Glutamatergic neuron (in vitro differentiated cells): Measurements from ENCODE around the gene PIGP. TPM values are rescaled to one million over a fixed set of nuclear protein-coding genes. Genes with fewer than 3 reads are reported as not detected.
A peak's percentile ranks its signal among the peaks of the same experiment; 100 is the strongest.

Source experiments
- DNase-seq: peaks from one replicate; pipeline ENCODE4 v3.0.0; 2022
- H3K27ac Mint-ChIP-seq: one replicate; pipeline ENCODE4 v1.8.0; 2020; ENCODE audit warnings: mild to moderate bottlenecking, mixed read lengths, inconsistent platforms; ENCODE audit not compliant: unreplicated experiment
- H3K27me3 Mint-ChIP-seq: one replicate; pipeline ENCODE4 v1.8.0; 2020; ENCODE audit warnings: mild to moderate bottlenecking, moderate library complexity, mixed read lengths, inconsistent platforms; ENCODE audit not compliant: unreplicated experiment
- H3K36me3 Mint-ChIP-seq: one replicate; pipeline ENCODE4 v1.8.0; 2020; ENCODE audit warnings: mild to moderate bottlenecking, mixed read lengths, inconsistent platforms; ENCODE audit not compliant: unreplicated experiment
- H3K4me1 Mint-ChIP-seq: one replicate; pipeline ENCODE4 v1.8.0; 2020; ENCODE audit warnings: mild to moderate bottlenecking, low read depth, mixed read lengths, inconsistent platforms; ENCODE audit not compliant: unreplicated experiment
- H3K4me3 Mint-ChIP-seq: one replicate; pipeline ENCODE4 v1.8.0; 2020; ENCODE audit warnings: mild to moderate bottlenecking, mixed read lengths, inconsistent platforms; ENCODE audit not compliant: unreplicated experiment
- H3K9me3 Mint-ChIP-seq: one replicate; pipeline ENCODE4 v1.8.0; 2020; ENCODE audit warnings: mild to moderate bottlenecking, moderate library complexity, mixed read lengths, inconsistent platforms; ENCODE audit not compliant: unreplicated experiment
- total RNA-seq: library from RNA; stranded (reverse); fragmentation: NEBNext Ultra II Directional; extraction: Animal tissue kit (Norgen Biotek cat#: 25700); gene quantifications from one replicate; pipeline ENCODE4 v1.2.1, GENCODE V29; 2021; ENCODE audit not compliant: unreplicated experiment
- TF ChIP-seq, protein P1 (sequence below): fragments of 200-600 bp; sonication (generic); IDR thresholded peaks from one replicate; pipeline ENCODE4 v1.5.0; 2021; ENCODE audit not compliant: partially characterized antibody, unreplicated experiment

Gene PIGP
- total RNA-seq, 1 donor from 2014 or later, result 17.6 TPM

DNA sequence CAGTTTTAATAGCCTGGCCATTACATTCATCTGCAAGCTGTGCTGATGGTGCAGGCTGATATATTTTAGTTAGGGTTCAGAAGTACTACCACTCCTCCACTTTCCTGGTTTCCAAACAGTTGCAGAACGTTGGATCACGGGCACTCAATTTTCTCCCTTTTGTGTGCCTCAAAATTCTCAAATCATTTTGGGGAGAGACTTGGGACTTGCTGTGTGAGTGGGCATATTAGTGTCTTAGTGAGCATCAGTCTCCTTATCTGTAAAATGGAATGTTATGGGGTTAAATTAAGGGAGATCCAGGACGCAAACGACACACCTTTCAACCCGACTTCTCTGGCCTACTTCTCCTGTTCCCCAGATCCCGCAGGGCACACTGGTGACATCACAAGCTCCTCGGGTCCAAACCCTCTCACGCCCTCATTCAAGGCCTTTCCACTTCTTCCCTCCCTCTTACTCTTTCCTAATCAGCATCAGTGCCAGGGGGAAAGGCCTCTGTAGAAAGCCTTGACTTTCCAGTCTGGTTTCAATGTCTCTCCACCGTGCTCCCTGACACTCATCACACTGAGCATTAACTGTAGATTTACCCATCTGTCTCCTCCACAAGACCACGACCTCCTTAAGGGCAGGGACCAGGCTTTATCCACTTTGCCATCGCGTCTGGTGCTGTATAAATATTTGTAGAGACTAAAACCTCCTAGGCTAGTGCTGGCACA is 1.2 kb downstream of the PIGP start:
- Mint-ChIP-seq H3K27me3 (peaks cover 7% of the 10 kb centered on the region), H3K4me3 (peak overlapping the region; percentile 90), H3K36me3 (peaks cover 8% of the 10 kb centered on the region), H3K4me1 (peaks cover 14% of the 10 kb centered on the region), H3K9me3 (peaks cover 10% of the 10 kb centered on the region), H3K27ac (peak overlapping the region; percentile 98)
- no peak for DNase-seq
- TF ChIP-seq, protein P1, sequence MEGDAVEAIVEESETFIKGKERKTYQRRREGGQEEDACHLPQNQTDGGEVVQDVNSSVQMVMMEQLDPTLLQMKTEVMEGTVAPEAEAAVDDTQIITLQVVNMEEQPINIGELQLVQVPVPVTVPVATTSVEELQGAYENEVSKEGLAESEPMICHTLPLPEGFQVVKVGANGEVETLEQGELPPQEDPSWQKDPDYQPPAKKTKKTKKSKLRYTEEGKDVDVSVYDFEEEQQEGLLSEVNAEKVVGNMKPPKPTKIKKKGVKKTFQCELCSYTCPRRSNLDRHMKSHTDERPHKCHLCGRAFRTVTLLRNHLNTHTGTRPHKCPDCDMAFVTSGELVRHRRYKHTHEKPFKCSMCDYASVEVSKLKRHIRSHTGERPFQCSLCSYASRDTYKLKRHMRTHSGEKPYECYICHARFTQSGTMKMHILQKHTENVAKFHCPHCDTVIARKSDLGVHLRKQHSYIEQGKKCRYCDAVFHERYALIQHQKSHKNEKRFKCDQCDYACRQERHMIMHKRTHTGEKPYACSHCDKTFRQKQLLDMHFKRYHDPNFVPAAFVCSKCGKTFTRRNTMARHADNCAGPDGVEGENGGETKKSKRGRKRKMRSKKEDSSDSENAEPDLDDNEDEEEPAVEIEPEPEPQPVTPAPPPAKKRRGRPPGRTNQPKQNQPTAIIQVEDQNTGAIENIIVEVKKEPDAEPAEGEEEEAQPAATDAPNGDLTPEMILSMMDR, result no peak

DNA sequence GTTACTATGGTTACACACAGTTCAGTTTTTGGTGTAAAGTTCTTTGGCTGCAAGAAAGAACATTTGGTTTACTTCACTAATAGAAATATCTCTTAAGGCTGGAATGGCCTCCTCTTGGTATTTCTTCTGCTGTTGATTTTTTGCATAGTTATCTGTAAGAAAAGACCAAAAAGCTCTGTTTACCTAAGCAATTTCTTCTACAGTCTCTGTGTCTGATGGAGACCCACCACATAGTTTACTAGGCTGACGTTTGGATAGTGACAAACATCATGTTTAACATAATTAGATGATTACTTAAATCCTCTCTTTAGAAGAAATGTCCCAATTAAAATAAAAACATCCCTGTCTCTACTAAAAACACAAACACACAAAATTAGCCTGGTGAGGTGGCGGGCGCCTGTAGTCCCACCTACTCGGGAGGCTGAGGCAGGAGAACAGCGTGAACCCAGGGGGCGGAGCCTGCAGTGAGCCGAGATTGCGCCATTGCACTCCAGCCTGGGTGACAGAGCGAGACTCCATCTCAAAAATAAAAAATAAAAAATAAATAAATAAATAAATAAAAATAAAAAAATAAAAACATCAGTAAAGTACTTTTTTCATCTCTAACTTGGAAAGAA is 7.2 kb downstream of the PIGP start:
- Mint-ChIP-seq H3K27me3 (no peaks in the 10 kb centered on the region), H3K27ac (no peak overlapping the region)
- no peak for DNase-seq

DNA sequence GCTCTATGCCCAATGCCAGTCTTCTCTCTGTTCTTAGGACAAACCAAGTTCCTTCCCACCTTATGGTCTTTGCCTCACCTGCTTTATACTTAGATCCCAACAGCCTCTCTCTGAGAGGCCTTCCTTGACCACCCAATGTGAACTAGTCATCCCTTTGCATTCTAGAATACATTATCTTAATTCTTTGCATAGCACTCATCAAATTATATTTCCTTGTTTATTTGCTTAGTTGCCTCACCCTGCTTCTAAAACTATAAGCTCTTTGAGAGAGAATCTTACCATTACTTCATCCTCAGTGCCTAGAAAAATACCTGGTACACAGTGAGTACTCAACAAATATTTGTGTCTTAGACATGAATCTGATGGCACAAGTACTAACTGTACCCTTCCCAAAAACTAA is 8.0 kb downstream of the PIGP start:
- H3K4me1 Mint-ChIP-seq, result peaks cover 19% of the 10 kb centered on the region
- no peak overlapping the region for H3K4me3 Mint-ChIP-seq
- TF ChIP-seq, protein P1, result no peak
- peaks cover 4% of the 10 kb centered on the region for H3K36me3 Mint-ChIP-seq
- no peak for DNase-seq
- peaks cover 3% of the 10 kb centered on the region for H3K27me3 Mint-ChIP-seq
- peaks cover 9% of the 10 kb centered on the region for H3K9me3 Mint-ChIP-seq
- H3K27ac Mint-ChIP-seq, result no peak overlapping the region

More for the DNA sequence above, 7.2 kb downstream of the PIGP start:
- Mint-ChIP-seq H3K36me3 (peaks cover 4% of the 10 kb centered on the region), H3K4me3 (no peak overlapping the region), H3K4me1 (peaks cover 14% of the 10 kb centered on the region), H3K9me3 (peaks cover 4% of the 10 kb centered on the region)
- TF ChIP-seq, protein P1, result no peak

DNA sequence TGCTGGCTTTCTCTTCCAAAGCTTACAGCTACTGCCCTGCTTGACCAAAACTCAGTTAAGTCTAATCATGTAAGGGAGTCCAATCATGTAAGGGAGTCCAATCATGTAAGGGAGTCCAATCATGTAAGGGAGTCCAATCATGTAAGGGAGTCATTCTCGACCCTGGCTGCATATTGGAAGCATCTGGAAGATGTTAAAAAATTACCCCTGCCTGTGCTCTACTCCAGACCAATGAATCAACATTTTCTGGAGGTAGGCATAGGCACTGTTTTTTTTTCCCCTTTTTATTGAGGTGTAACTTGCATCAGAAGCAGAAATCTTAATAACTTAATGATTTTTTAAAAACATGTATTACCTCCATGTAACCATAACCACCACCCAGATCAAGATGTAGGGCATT is 9.4 kb downstream of the PIGP start:
- H3K36me3 Mint-ChIP-seq, result peaks cover 6% of the 10 kb centered on the region
- H3K27me3 Mint-ChIP-seq, result peaks cover 3% of the 10 kb centered on the region
- H3K4me1 Mint-ChIP-seq, result peaks cover 28% of the 10 kb centered on the region
- TF ChIP-seq, protein P1, result no peak
- peaks cover 9% of the 10 kb centered on the region for H3K9me3 Mint-ChIP-seq
- DNase-seq, result no peak
- H3K27ac Mint-ChIP-seq, result no peak overlapping the region
- no peak overlapping the region for H3K4me3 Mint-ChIP-seq

DNA sequence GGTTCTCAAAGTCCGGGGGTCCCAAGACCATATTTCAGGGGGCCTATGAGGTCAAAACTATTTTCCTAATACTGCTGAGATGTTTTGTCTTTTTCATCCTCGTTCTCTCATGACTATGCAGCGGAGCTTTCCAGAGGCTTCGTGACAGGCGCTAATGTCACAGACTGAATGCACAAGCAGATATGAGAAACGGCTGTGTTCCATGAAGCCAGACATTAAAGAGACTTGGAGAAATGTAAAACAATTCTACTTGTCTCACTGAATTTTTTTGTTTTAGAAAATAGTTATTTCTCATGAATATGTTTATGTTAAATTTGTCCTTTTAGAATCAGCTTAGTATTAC is 10.3 kb downstream of the PIGP start:
- H3K4me1 Mint-ChIP-seq, result peaks cover 28% of the 10 kb centered on the region

More for the DNA sequence above, 10.3 kb downstream of the PIGP start:
- Mint-ChIP-seq H3K9me3 (peaks cover 9% of the 10 kb centered on the region), H3K4me3 (no peak overlapping the region), H3K27me3 (peaks cover 3% of the 10 kb centered on the region), H3K36me3 (peaks cover 4% of the 10 kb centered on the region), H3K27ac (no peak overlapping the region)
- DNase-seq, result no peak
- TF ChIP-seq, protein P1, result no peak
